Uterus (tissue), 2 donors: ENCODE measurements around the gene ZFAND3.

Experiments
- POLR2A ChIP-seq, 2 donors: fragments of 450-650 bp; IDR thresholded peaks; one replicate each; pipeline ENCODE4 v1.6.1; 2016; ENCODE audit warnings: antibody characterized with exemption in 2 of 2, mild to moderate bottlenecking in 1 of 2, moderate library complexity in 1 of 2
- TF ChIP-seq, protein P1 (sequence below), 4 experiments: fragments of 200-600 bp in 2 of 4; fragments of 450-650 bp in 2 of 4; sonication (generic) in 2 of 4; IDR thresholded peaks; one replicate each; pipeline ENCODE4 v1.5.1; 2016 to 2019; ENCODE audit warnings: antibody characterized with exemption in 4 of 4, mild to moderate bottlenecking in 2 of 4, moderate library complexity in 1 of 4

- TF ChIP-seq, protein P1, sequence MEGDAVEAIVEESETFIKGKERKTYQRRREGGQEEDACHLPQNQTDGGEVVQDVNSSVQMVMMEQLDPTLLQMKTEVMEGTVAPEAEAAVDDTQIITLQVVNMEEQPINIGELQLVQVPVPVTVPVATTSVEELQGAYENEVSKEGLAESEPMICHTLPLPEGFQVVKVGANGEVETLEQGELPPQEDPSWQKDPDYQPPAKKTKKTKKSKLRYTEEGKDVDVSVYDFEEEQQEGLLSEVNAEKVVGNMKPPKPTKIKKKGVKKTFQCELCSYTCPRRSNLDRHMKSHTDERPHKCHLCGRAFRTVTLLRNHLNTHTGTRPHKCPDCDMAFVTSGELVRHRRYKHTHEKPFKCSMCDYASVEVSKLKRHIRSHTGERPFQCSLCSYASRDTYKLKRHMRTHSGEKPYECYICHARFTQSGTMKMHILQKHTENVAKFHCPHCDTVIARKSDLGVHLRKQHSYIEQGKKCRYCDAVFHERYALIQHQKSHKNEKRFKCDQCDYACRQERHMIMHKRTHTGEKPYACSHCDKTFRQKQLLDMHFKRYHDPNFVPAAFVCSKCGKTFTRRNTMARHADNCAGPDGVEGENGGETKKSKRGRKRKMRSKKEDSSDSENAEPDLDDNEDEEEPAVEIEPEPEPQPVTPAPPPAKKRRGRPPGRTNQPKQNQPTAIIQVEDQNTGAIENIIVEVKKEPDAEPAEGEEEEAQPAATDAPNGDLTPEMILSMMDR (IDR thresholded peaks at IDR 0.05): no peak
- no peak for TF ChIP-seq POLR2A (IDR thresholded peaks at IDR 0.05)
Measured at GRCh38 chr6:37923514-37923913, 104.0 kb downstream of the ZFAND3 start.
